Parathyroid adenoma (tissue), 2 donors: Measurements from ENCODE around the gene RNF40.

Source experiments
- H2AFZ ChIP-seq: fragments of 300-600 bp; sonication (generic); one replicate; pipeline ENCODE4 v1.7.0; 2017; ENCODE audit warnings: antibody characterized with exemption, mild to moderate bottlenecking
- H3K27ac ChIP-seq: fragments of 300-600 bp; sonication (generic); one replicate; pipeline ENCODE4 v1.7.0; 2017
- H3K27me3 ChIP-seq: fragments of 300-600 bp; sonication (generic); one replicate; pipeline ENCODE4 v1.7.0; 2017; ENCODE audit warnings: low read length; ENCODE audit not compliant: control insufficient read depth, insufficient read depth
- H3K36me3 ChIP-seq: fragments of 300-600 bp; sonication (generic); one replicate; pipeline ENCODE4 v1.7.0; 2017; ENCODE audit warnings: low read length; ENCODE audit not compliant: control insufficient read depth, insufficient read depth
- H3K4me1 ChIP-seq: fragments of 300-600 bp; sonication (generic); one replicate; pipeline ENCODE4 v1.7.0; 2017; ENCODE audit warnings: control low read depth
- H3K4me2 ChIP-seq: fragments of 300-600 bp; sonication (generic); one replicate; pipeline ENCODE4 v1.7.0; 2017; ENCODE audit warnings: low read length
- H3K4me3 ChIP-seq: fragments of 300-600 bp; sonication (generic); one replicate; pipeline ENCODE4 v1.7.0; 2017; ENCODE audit warnings: low read depth, low read length
- H3K79me2 ChIP-seq: fragments of 300-600 bp; sonication (generic); one replicate; pipeline ENCODE4 v1.7.0; 2017; ENCODE audit warnings: control low read depth
- H3K9ac ChIP-seq: fragments of 300-600 bp; sonication (generic); one replicate; pipeline ENCODE4 v1.7.0; 2017; ENCODE audit warnings: mild to moderate bottlenecking
- H3K9me3 ChIP-seq: fragments of 300-600 bp; sonication (generic); one replicate; pipeline ENCODE4 v1.7.0; 2017; ENCODE audit warnings: low read length; ENCODE audit not compliant: control insufficient read depth
- CTCF ChIP-seq: fragments of 300-600 bp; sonication (generic); IDR thresholded peaks from one replicate; pipeline ENCODE4 v1.7.0; 2017; ENCODE audit warnings: antibody characterized with exemption, mild to moderate bottlenecking
- donor health status: primary hyperparathyroidism.

RNF40 gene

GRCh38 chr16:30761427-30761927 lies 645 bp upstream of the RNF40 start:
- TF ChIP-seq CTCF: no peak
- H3K9ac ChIP-seq: peak overlapping the region; percentile 11
- H3K4me1 ChIP-seq: peaks cover 12% of the 10 kb centered on the region
- peak overlapping the region; percentile 98 for H3K4me3 ChIP-seq
- H3K4me2 ChIP-seq: peak overlapping the region; percentile 98
- H3K36me3 ChIP-seq: no peaks in the 10 kb centered on the region
- peaks cover 12% of the 10 kb centered on the region for H3K79me2 ChIP-seq
- H3K27ac ChIP-seq: peak overlapping the region; percentile 4
- no peaks in the 10 kb centered on the region for H3K27me3 ChIP-seq
- peak overlapping the region; percentile 80 for H2AFZ ChIP-seq
- H3K9me3 ChIP-seq: no peaks in the 10 kb centered on the region

GRCh38 chr16:30762991-30763725 lies 1.0 kb downstream of the RNF40 start:
- Histone ChIP-seq H3K27ac (no peak overlapping the region), H2AFZ (no peak overlapping the region), H3K27me3 (no peaks in the 10 kb centered on the region), H3K9ac (no peak overlapping the region), H3K4me3 (peak overlapping the region; percentile 98), H3K4me1 (peaks cover 12% of the 10 kb centered on the region), H3K79me2 (peaks cover 12% of the 10 kb centered on the region), H3K36me3 (no peaks in the 10 kb centered on the region), H3K9me3 (no peaks in the 10 kb centered on the region), H3K4me2 (peak overlapping the region; percentile 89)
- no peak for TF ChIP-seq CTCF

GRCh38 chr16:30764086-30764485 lies 2.0 kb downstream of the RNF40 start:
- H3K9me3 ChIP-seq: no peaks in the 10 kb centered on the region
- peaks cover 12% of the 10 kb centered on the region for H3K79me2 ChIP-seq
- H3K4me3 ChIP-seq: no peak overlapping the region
- no peak overlapping the region for H3K4me2 ChIP-seq
- H3K36me3 ChIP-seq: no peaks in the 10 kb centered on the region
- H3K27ac ChIP-seq: no peak overlapping the region
- no peaks in the 10 kb centered on the region for H3K27me3 ChIP-seq
- no peak overlapping the region for H2AFZ ChIP-seq
- H3K9ac ChIP-seq: no peak overlapping the region
- H3K4me1 ChIP-seq: peaks cover 12% of the 10 kb centered on the region
- TF ChIP-seq CTCF: no peak

- H3K9me3 ChIP-seq: no peaks in the 10 kb centered on the region
- H3K36me3 ChIP-seq: no peaks in the 10 kb centered on the region
- no peaks in the 10 kb centered on the region for H3K27me3 ChIP-seq
These were observed 2.8 kb downstream of the RNF40 start for GRCh38 chr16:30764816-30765465.

More at GRCh38 chr16:30764816-30765465, 2.8 kb downstream of the RNF40 start:
- Histone ChIP-seq H3K4me3 (no peak overlapping the region), H3K9ac (no peak overlapping the region), H3K4me2 (no peak overlapping the region), H3K27ac (no peak overlapping the region), H3K4me1 (peaks cover 12% of the 10 kb centered on the region), H3K79me2 (peaks cover 12% of the 10 kb centered on the region), H2AFZ (no peak overlapping the region)
- no peak for TF ChIP-seq CTCF
